Cardiac muscle cell (in vitro differentiated cells and primary cell): Measurements from ENCODE around the gene PFKFB4. TPM values are rescaled to one million over a fixed set of nuclear protein-coding genes. Genes with fewer than 3 reads are reported as not detected.
A peak's percentile ranks its signal among the peaks of the same experiment; 100 is the strongest.

Experiments
- DNase-seq, 2 donors: peaks; one replicate each; pipeline versions ENCODE4 v3.0.0 to v3.0.0-alpha.2; 2010 to 2017; ENCODE audit warnings: low read depth in 1 of 2, low spot score in 1 of 2
- H3K27ac ChIP-seq: fragments of 200-600 bp; sonication (generic); 2 replicates; pipeline ENCODE4 v1.5.1; 2016
- H3K27me3 ChIP-seq: fragments of 200-600 bp; sonication (generic); 2 replicates; pipeline ENCODE4 v1.6.0; 2016; ENCODE audit warnings: control low read depth
- H3K36me3 ChIP-seq: fragments of 200-600 bp; sonication (generic); 2 replicates; pipeline ENCODE4 v1.5.1; 2016; ENCODE audit warnings: control low read depth
- H3K4me1 ChIP-seq: fragments of 200-600 bp; sonication (generic); 2 replicates; pipeline ENCODE4 v1.8.1; 2017; ENCODE audit warnings: low read depth, mild to moderate bottlenecking, mixed run types
- H3K4me3 ChIP-seq: fragments of 200-600 bp; sonication (generic); 2 replicates; pipeline ENCODE4 v1.5.1; 2016; ENCODE audit warnings: mild to moderate bottlenecking
- H3K9me3 ChIP-seq: fragments of 200-600 bp; sonication (generic); 2 replicates; pipeline ENCODE4 v1.5.1; 2017; ENCODE audit warnings: low read depth, mild to moderate bottlenecking, control low read depth
- polyA plus RNA-seq: library from polyadenylated mRNA; unstranded; fragments of >200 nt; fragmentation: Nextera tagmentation; extraction: Ambion mirVana; gene quantifications from 2 replicates; pipeline ENCODE4 v1.2.1, GENCODE V29; 2016
- total RNA-seq: library from RNA; depleted of rRNA; stranded (reverse); fragments of >200 nt; gene quantifications from 2 replicates; pipeline ENCODE4 v1.2.3, GENCODE V29; 2016
- TF ChIP-seq, protein P1 (sequence below): IDR thresholded peaks from 2 replicates; pipeline ENCODE4 v1.5.1; 2012; ENCODE audit warnings: low read depth, mild to moderate bottlenecking, low read length

Gene PFKFB4
- total and polyA plus RNA-seq, 2 experiments from 2014 or later: 64.9 to 74.7 TPM

DNA sequence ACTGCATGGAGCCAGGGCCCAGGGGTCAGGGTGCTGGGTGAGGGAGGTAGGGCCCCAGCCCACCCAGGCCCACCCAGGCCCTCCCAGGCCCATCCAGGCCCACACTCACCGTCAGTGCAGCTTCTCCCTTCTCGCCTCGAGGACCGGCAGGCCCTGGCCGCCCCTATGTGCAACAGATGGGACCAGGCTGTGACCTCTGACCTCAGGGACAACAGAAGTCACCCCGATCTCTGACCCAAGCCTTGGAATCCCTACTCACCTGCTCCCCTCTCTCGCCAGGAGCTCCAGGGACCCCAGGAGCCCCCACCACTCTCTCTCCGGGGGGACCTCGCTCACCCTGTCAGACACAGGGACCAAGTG lies 9.8 kb upstream of the PFKFB4 start:
- H3K36me3 ChIP-seq: peaks cover 6% of the 10 kb centered on the region
- DNase-seq: no peak
- H3K4me1 ChIP-seq: peaks cover 5% of the 10 kb centered on the region
- no peaks in the 10 kb centered on the region for H3K27me3 ChIP-seq
- TF ChIP-seq, protein P1, sequence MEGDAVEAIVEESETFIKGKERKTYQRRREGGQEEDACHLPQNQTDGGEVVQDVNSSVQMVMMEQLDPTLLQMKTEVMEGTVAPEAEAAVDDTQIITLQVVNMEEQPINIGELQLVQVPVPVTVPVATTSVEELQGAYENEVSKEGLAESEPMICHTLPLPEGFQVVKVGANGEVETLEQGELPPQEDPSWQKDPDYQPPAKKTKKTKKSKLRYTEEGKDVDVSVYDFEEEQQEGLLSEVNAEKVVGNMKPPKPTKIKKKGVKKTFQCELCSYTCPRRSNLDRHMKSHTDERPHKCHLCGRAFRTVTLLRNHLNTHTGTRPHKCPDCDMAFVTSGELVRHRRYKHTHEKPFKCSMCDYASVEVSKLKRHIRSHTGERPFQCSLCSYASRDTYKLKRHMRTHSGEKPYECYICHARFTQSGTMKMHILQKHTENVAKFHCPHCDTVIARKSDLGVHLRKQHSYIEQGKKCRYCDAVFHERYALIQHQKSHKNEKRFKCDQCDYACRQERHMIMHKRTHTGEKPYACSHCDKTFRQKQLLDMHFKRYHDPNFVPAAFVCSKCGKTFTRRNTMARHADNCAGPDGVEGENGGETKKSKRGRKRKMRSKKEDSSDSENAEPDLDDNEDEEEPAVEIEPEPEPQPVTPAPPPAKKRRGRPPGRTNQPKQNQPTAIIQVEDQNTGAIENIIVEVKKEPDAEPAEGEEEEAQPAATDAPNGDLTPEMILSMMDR: no peak
- no peak overlapping the region for H3K27ac ChIP-seq
- no peaks in the 10 kb centered on the region for H3K9me3 ChIP-seq
- no peak overlapping the region for H3K4me3 ChIP-seq

DNA sequence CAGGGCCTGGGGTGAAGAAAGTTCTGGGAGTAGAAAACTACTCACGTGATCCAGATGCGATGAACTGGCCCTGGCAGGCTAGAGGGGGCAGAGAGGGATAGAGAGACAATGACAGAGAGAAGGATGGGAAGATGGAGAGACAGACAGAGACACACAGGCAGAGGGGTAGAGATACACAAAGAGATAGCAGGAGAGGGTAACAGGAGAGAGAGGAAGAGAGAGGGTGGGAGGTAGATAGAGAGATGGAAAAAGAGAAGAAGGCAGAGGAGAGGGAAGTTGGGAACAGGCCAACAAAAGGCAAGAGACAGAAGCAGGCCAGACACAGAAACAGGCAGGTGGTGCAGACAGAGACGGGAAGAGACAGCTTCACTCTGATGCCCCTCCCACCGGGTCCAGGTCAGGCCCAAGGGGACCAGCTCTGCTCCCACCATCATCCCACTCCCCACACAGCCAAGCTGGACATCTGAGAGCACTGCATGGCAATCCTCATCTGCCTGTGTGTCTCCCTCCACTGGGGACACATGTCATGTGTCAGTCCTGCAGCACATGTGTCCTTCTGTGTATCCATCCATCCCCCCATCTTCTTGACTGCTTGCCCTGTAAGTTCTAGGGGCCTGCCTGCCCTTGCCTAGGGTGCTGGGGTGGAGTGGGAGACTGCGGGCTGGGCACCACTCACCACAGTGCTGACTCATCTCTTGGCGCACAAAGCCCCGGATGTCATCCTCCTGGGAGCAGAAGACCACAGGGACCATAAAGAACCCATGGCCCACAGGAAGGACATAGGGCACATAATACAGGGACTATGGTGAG lies 9.2 kb upstream of the PFKFB4 start:
- peak in 1 of 2 donors; percentile 69 for DNase-seq
- H3K36me3 ChIP-seq: peaks cover under 1% of the 10 kb centered on the region
- H3K4me3 ChIP-seq: no peak overlapping the region
- TF ChIP-seq, protein P1: no peak
- H3K27me3 ChIP-seq: no peaks in the 10 kb centered on the region
- no peak overlapping the region for H3K27ac ChIP-seq
- peaks cover 9% of the 10 kb centered on the region for H3K4me1 ChIP-seq
- no peaks in the 10 kb centered on the region for H3K9me3 ChIP-seq

DNA sequence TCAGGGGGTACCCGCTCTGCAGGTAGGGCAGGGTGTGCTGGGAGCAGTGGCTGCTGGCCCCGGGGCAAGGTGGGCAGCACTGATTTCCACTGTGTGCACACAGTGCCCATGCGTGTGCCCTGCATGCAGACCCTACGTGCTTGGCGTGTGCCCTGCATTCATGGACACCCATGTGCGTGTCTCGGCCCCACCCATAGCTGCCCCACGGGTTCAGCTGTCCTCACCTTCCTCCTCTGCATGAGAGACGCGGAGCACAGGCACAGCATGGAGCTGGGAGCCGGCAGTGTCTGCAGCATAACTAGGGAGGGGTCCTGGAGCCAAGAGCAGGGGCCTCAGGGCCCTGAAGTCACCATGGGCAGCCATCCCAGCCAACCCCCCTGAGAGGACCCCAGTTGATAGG lies 8.6 kb upstream of the PFKFB4 start:
- Histone ChIP-seq H3K9me3 (no peaks in the 10 kb centered on the region), H3K27ac (no peak overlapping the region), H3K4me3 (no peak overlapping the region), H3K27me3 (no peaks in the 10 kb centered on the region), H3K4me1 (peaks cover 12% of the 10 kb centered on the region), H3K36me3 (no peaks in the 10 kb centered on the region)
- no peak for DNase-seq
- TF ChIP-seq, protein P1: no peak

DNA sequence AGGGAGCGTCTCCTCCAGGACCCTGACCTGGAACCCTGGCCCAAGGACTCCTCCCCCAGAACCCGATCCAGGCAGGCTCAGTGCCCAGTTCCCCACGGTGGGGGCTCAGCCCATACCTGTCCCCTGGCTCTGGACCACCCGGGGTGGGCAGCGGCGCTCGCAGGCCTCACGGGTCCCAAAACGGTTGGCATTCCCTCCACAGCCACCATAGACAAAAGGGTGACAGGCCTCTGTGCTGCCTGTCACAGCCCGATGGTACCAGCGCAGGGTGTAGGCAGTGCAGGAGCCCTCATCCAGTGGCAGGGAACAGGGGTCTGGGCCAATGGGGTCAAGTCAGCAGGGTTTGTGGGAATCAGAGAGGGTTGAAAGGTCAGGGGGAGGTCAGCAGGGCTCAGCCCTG lies 8.1 kb upstream of the PFKFB4 start:
- Histone ChIP-seq H3K4me3 (no peak overlapping the region), H3K27ac (no peak overlapping the region), H3K36me3 (no peaks in the 10 kb centered on the region), H3K4me1 (peaks cover 17% of the 10 kb centered on the region), H3K27me3 (no peaks in the 10 kb centered on the region), H3K9me3 (no peaks in the 10 kb centered on the region)
- DNase-seq: no peak
- TF ChIP-seq, protein P1: no peak

DNA sequence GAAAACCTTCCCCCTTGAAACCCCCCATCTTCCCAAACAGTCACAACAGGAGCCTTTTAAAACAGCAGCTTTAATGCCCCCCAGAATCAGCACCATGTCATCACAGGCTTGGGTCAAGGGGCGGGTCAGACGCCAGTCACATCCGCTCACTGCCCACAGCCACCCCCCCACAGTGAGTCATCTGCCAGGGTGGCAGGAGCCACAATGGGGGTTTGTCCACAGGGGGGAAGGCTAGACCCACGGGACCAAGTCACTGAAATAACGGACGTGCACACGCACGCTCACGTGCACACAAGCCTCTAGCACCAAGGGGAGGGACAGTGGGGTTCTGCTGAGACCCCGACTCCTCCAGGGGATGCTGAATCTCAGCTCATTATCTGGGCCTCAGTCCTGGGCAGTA lies 7.4 kb upstream of the PFKFB4 start:
- DNase-seq: peak in 1 of 2 donors; percentile 72
- Histone ChIP-seq H3K4me3 (no peak overlapping the region), H3K9me3 (no peaks in the 10 kb centered on the region), H3K4me1 (peaks cover 24% of the 10 kb centered on the region), H3K27me3 (no peaks in the 10 kb centered on the region), H3K27ac (no peak overlapping the region), H3K36me3 (no peaks in the 10 kb centered on the region)
- TF ChIP-seq, protein P1: no peak
